Measurements from ENCODE around the gene DNAAF2. TPM values are rescaled to one million over a fixed set of nuclear protein-coding genes. Genes with fewer than 3 reads are reported as not detected.

DNAAF2 gene
- total and polyA plus RNA-seq, 2 donors (not counting 1 experiment from before 2014, with no cell fraction given) = 8.5 to 26.9 TPM

- peaks cover 6 to 19% of the 10 kb centered on the region in 2 experiments for H3K36me3 ChIP-seq (replicated peaks in 1 of 2; ENCODE audit: control extremely low read depth in 1 of 2, control insufficient read depth in 1 of 2, extremely low read depth in 1 of 2, insufficient read depth in 2 of 2, low read length in 1 of 2)
- H4K20me1 ChIP-seq (ENCODE audit: control insufficient read depth, insufficient read depth, low read length, poor library complexity, severe bottlenecking) = peaks cover 22% of the 10 kb centered on the region
- Mint-ChIP-seq H3K27me3 (no peaks in the 10 kb centered on the region), H3K27ac (no peak overlapping the region), H3K9me3 (ENCODE audit: insufficient read depth) (no peaks in the 10 kb centered on the region), H3K4me1 (peaks cover 16% of the 10 kb centered on the region), H3K4me3 (no peak overlapping the region)
- ChIA-PET POLR2A (interaction anchor here (0.6 kb wide), 1 partner anchor 21 kb away, joined by 8 read pairs; no protein-coding TSS in a partner anchor), CTCF (no interaction called here)
- ATAC-seq (ENCODE audit: low read depth) (no peak), DNase-seq (no peak)
- TF ChIP-seq CTCF (IDR thresholded peaks at IDR 0.05) (no peak), EZH2 (IDR thresholded peaks at IDR 0.05; ENCODE audit: borderline replicate concordance, insufficient read depth, low read depth, low read length, poor library complexity, severe bottlenecking) (no peak)
- H3K27me3 ChIP-seq (replicated peaks in 1 of 4; ENCODE audit: control extremely low read depth in 1 of 4, control insufficient read depth in 3 of 4, insufficient read depth in 4 of 4, low read length in 3 of 4) = no peaks in the 10 kb centered on the region
- H3K9ac ChIP-seq (ENCODE audit: low read length) = no peak overlapping the region
- no peaks in the 10 kb centered on the region for H3K9me3 ChIP-seq (ENCODE audit: control extremely low read depth in 1 of 3, control insufficient read depth in 2 of 3, insufficient read depth in 1 of 3, low read length in 2 of 3)
- H3K79me2 ChIP-seq (ENCODE audit: control insufficient read depth, insufficient read depth, low read length) = peaks cover 45% of the 10 kb centered on the region
- no peak overlapping the region for H3K4me2 ChIP-seq (replicated peaks; ENCODE audit: low read depth, low read length, poor library complexity, severe bottlenecking)
- intact Hi-C loops (cut with micrococcal nuclease) = no loop called here
- no peak overlapping the region for H3K27ac ChIP-seq (ENCODE audit: low read length in 2 of 2)
- peaks cover 5 to 10% of the 10 kb centered on the region in 2 donors for H3K4me1 ChIP-seq (ENCODE audit: control insufficient read depth in 2 of 2, insufficient read depth in 2 of 2, low read length in 2 of 2)
- no peak overlapping the region for H3K4me3 ChIP-seq (ENCODE audit: control extremely low read depth in 1 of 5, extremely low read depth in 1 of 5, insufficient read depth in 1 of 5, low read depth in 2 of 5, low read length in 4 of 5)
- WGBS (ENCODE audit: insufficient coverage) = no CpG with 5 or more reads among the region's 2 CpGs
- H2AFZ ChIP-seq (ENCODE audit: insufficient read depth, low read depth, low read length, poor library complexity, severe bottlenecking) = no peak overlapping the region
Observed at GRCh38 chr14:49614196-49614595, 20.8 kb downstream of the DNAAF2 start.

GRCh38 chr14:49612671-49613070 is 22.4 kb downstream of the DNAAF2 start:
- ChIA-PET CTCF (interaction anchor here (1.1 kb wide), 1 partner anchor 9 kb away, joined by 4 read pairs; the partner anchor contains the start of genes MGAT2 and RPL36AL), POLR2A (interaction anchor here (0.7 to 0.9 kb wide), 2 partner anchors 14 to 34 kb away, joined by 3 to 4 read pairs; partner anchors contain the start of gene LRR1)
- Mint-ChIP-seq H3K4me1 (peaks cover 5% of the 10 kb centered on the region), H3K27me3 (no peaks in the 10 kb centered on the region), H3K27ac (no peak overlapping the region), H3K4me3 (no peak overlapping the region), H3K9me3 (ENCODE audit: insufficient read depth) (no peaks in the 10 kb centered on the region)
- 95% methylated on average over 6 of the region's 8 CpGs for WGBS (ENCODE audit: insufficient coverage)
- Histone ChIP-seq H3K4me2 (replicated peaks; ENCODE audit: low read depth, low read length, poor library complexity, severe bottlenecking) (no peak overlapping the region), H4K20me1 (ENCODE audit: control insufficient read depth, insufficient read depth, low read length, poor library complexity, severe bottlenecking) (peaks cover 12% of the 10 kb centered on the region), H3K9ac (ENCODE audit: low read length) (no peak overlapping the region), H3K79me2 (ENCODE audit: control insufficient read depth, insufficient read depth, low read length) (peaks cover 29% of the 10 kb centered on the region), H3K27me3 (replicated peaks in 1 of 4; ENCODE audit: control extremely low read depth in 1 of 4, control insufficient read depth in 3 of 4, insufficient read depth in 4 of 4, low read length in 3 of 4) (no peaks in the 10 kb centered on the region), H3K36me3 (replicated peaks in 1 of 2; ENCODE audit: control extremely low read depth in 1 of 2, control insufficient read depth in 1 of 2, extremely low read depth in 1 of 2, insufficient read depth in 2 of 2, low read length in 1 of 2) (peaks cover 6 to 7% of the 10 kb centered on the region in 2 experiments), H3K9me3 (ENCODE audit: control extremely low read depth in 1 of 3, control insufficient read depth in 2 of 3, insufficient read depth in 1 of 3, low read length in 2 of 3) (no peaks in the 10 kb centered on the region), H3K4me3 (ENCODE audit: control extremely low read depth in 1 of 5, extremely low read depth in 1 of 5, insufficient read depth in 1 of 5, low read depth in 2 of 5, low read length in 4 of 5) (no peak overlapping the region), H3K27ac (ENCODE audit: low read length in 2 of 2) (no peak overlapping the region), H2AFZ (ENCODE audit: insufficient read depth, low read depth, low read length, poor library complexity, severe bottlenecking) (no peak overlapping the region), H3K4me1 (ENCODE audit: control insufficient read depth in 2 of 2, insufficient read depth in 2 of 2, low read length in 2 of 2) (no peaks in the 10 kb centered on the region)
- intact Hi-C loops (cut with micrococcal nuclease) = no loop called here
- ATAC-seq (ENCODE audit: low read depth) (no peak), DNase-seq (no peak)
- no peak for TF ChIP-seq CTCF (IDR thresholded peaks at IDR 0.05)
- TF ChIP-seq EZH2 (IDR thresholded peaks at IDR 0.05; ENCODE audit: borderline replicate concordance, insufficient read depth, low read depth, low read length, poor library complexity, severe bottlenecking) = no peak

All from B cell (primary cell).